HEK293 (cell line): Measurements from ENCODE around the gene PCBP4.
A peak's percentile ranks its signal among the peaks of the same experiment; 100 is the strongest.

Experiments used
- CTCF ChIA-PET: fragments of 350-600 bp; formaldehyde crosslinking; extraction: SDS; loops from one replicate; lab custom pipeline; 2021; ENCODE audit warnings: antibody characterized with exemption; lab: Yijun Ruan, JAX
- POLR2A ChIA-PET: fragments of 300-600 bp; formaldehyde crosslinking; extraction: SDS; loops from one replicate; lab custom pipeline; 2020; ENCODE audit warnings: antibody characterized with exemption, inconsistent platforms; lab: Yijun Ruan, JAX
- H3K27ac ChIP-seq: fragments of 200-500 bp; sonication (Bioruptor generic); 2 replicates; pipeline ENCODE4 v1.5.1; 2014; ENCODE audit warnings: low read depth, low read length, control low read depth, inconsistent platforms; ENCODE audit errors: extremely low read depth
- H3K36me3 ChIP-seq, 2 experiments: fragments of 200-500 bp in 1 of 2; sonication (Bioruptor generic) in 1 of 2; 1 replicate in 1 of 2; 2 replicates in 1 of 2; pipeline ENCODE4 v1.5.1; 2014 to 2017; ENCODE audit warnings: inconsistent platforms in 2 of 2, low read length in 2 of 2; ENCODE audit not compliant: control insufficient read depth in 2 of 2, insufficient read depth in 1 of 2
- H3K4me1 ChIP-seq: fragments of 200-500 bp; sonication (Bioruptor generic); 2 replicates; pipeline ENCODE4 v1.5.1; 2014; ENCODE audit warnings: mild to moderate bottlenecking, low read length, inconsistent platforms; ENCODE audit not compliant: control insufficient read depth, insufficient read depth
- H3K4me3 ChIP-seq: 2 replicates; pipeline ENCODE4 v1.5.1; 2011; ENCODE audit warnings: low read depth, mild to moderate bottlenecking, control low read depth, low read length, moderate library complexity
- H3K9me3 ChIP-seq: fragments of 200-500 bp; sonication (Bioruptor generic); 2 replicates; pipeline ENCODE4 v1.5.1; 2014; ENCODE audit warnings: low read depth, low read length, inconsistent platforms; ENCODE audit not compliant: control insufficient read depth, insufficient read depth
- KLF8 ChIP-seq: fragments of 450-650 bp; formaldehyde crosslinking; IDR thresholded peaks from 2 replicates; pipeline ENCODE4 v1.5.1; 2016; ENCODE audit warnings: missing biosample characterization, missing genetic modification characterization
- SP7 ChIP-seq: fragments of 450-650 bp; formaldehyde crosslinking; IDR thresholded peaks from 2 replicates; pipeline ENCODE4 v1.5.1; 2016; ENCODE audit warnings: missing biosample characterization, missing genetic modification characterization
- ZBTB10 ChIP-seq: fragments of 450-650 bp; formaldehyde crosslinking; IDR thresholded peaks from 2 replicates; pipeline ENCODE4 v1.5.1; 2016; ENCODE audit warnings: missing biosample characterization, missing genetic modification characterization
- ZBTB17 ChIP-seq: fragments of 450-650 bp; formaldehyde crosslinking; IDR thresholded peaks from 2 replicates; pipeline ENCODE4 v1.5.1; 2016; ENCODE audit warnings: missing biosample characterization, missing genetic modification characterization
- ZBTB20 ChIP-seq: fragments of 450-650 bp; formaldehyde crosslinking; IDR thresholded peaks from 2 replicates; pipeline ENCODE4 v1.5.1; 2016; ENCODE audit warnings: missing biosample characterization, missing genetic modification characterization
- ZBTB44 ChIP-seq: fragments of 450-650 bp; IDR thresholded peaks from 2 replicates; pipeline ENCODE4 v1.5.1; 2018; ENCODE audit warnings: missing biosample characterization, mild to moderate bottlenecking, missing genetic modification characterization
- ZEB2 ChIP-seq: fragments of 450-650 bp; formaldehyde crosslinking; IDR thresholded peaks from 2 replicates; pipeline ENCODE4 v1.5.1; 2016; ENCODE audit warnings: missing biosample characterization, missing genetic modification characterization
- ZFHX2 ChIP-seq: fragments of 450-650 bp; formaldehyde crosslinking; conservative IDR thresholded peaks from 2 replicates; pipeline ENCODE4 v1.5.1; 2016; ENCODE audit warnings: missing biosample characterization, missing genetic modification characterization
- ZIC2 ChIP-seq: fragments of 450-650 bp; formaldehyde crosslinking; IDR thresholded peaks from 2 replicates; pipeline ENCODE4 v1.5.1; 2016; ENCODE audit warnings: missing biosample characterization, missing genetic modification characterization
- ZNF132 ChIP-seq: fragments of 450-650 bp; formaldehyde crosslinking; IDR thresholded peaks from 2 replicates; pipeline ENCODE4 v1.5.1; 2017; ENCODE audit warnings: missing biosample characterization, missing genetic modification characterization, borderline replicate concordance
- ZNF155 ChIP-seq: fragments of 450-650 bp; formaldehyde crosslinking; IDR thresholded peaks from 2 replicates; pipeline ENCODE4 v1.5.1; 2016; ENCODE audit warnings: missing biosample characterization, missing genetic modification characterization
- ZNF184 ChIP-seq: fragments of 450-650 bp; IDR thresholded peaks from 2 replicates; pipeline ENCODE4 v1.5.1; 2018; ENCODE audit warnings: missing biosample characterization, mild to moderate bottlenecking, missing genetic modification characterization
- ZNF266 ChIP-seq: fragments of 450-650 bp; formaldehyde crosslinking; IDR thresholded peaks from 2 replicates; pipeline ENCODE4 v1.5.1; 2016; ENCODE audit warnings: missing biosample characterization, missing genetic modification characterization, low read depth
- ZNF274 ChIP-seq, 2 experiments: fragments of 200-500 bp in 1 of 2; fragments of 450-650 bp in 1 of 2; sonication (Bioruptor generic) in 1 of 2; formaldehyde crosslinking in 1 of 2; IDR thresholded peaks; 2 replicates each; pipeline versions ENCODE4 v1.5.1 to v1.6.1; 2014 to 2016; ENCODE audit warnings: borderline replicate concordance in 1 of 2, inconsistent platforms in 1 of 2, low read length in 1 of 2, missing biosample characterization in 1 of 2, missing genetic modification characterization in 1 of 2
- ZNF335 ChIP-seq: fragments of 450-650 bp; formaldehyde crosslinking; conservative IDR thresholded peaks from 2 replicates; pipeline ENCODE4 v1.5.1; 2016; ENCODE audit warnings: missing biosample characterization, missing genetic modification characterization
- ZNF362 ChIP-seq: fragments of 450-650 bp; formaldehyde crosslinking; IDR thresholded peaks from 2 replicates; pipeline ENCODE4 v1.5.1; 2016; ENCODE audit warnings: missing biosample characterization, missing genetic modification characterization
- ZNF398 ChIP-seq: fragments of 450-650 bp; formaldehyde crosslinking; IDR thresholded peaks from 2 replicates; pipeline ENCODE4 v1.5.1; 2017; ENCODE audit warnings: missing biosample characterization, missing genetic modification characterization
- ZNF48 ChIP-seq: fragments of 450-650 bp; formaldehyde crosslinking; IDR thresholded peaks from 2 replicates; pipeline ENCODE4 v1.5.1; 2016; ENCODE audit warnings: missing biosample characterization, missing genetic modification characterization
- ZNF521 ChIP-seq: fragments of 450-650 bp; formaldehyde crosslinking; IDR thresholded peaks from 2 replicates; pipeline ENCODE4 v1.5.1; 2017; ENCODE audit warnings: missing biosample characterization, mild to moderate bottlenecking, missing genetic modification characterization
- ZNF621 ChIP-seq: fragments of 450-650 bp; formaldehyde crosslinking; IDR thresholded peaks from 2 replicates; pipeline ENCODE4 v1.5.1; 2017; ENCODE audit warnings: missing biosample characterization, missing genetic modification characterization
- ZNF660 ChIP-seq: fragments of 450-650 bp; IDR thresholded peaks from 2 replicates; pipeline ENCODE4 v1.5.1; 2018; ENCODE audit warnings: missing biosample characterization, mild to moderate bottlenecking, missing genetic modification characterization
- ZNF670 ChIP-seq: fragments of 450-650 bp; formaldehyde crosslinking; IDR thresholded peaks from 2 replicates; pipeline ENCODE4 v1.5.1; 2016; ENCODE audit warnings: missing biosample characterization, missing genetic modification characterization, low read depth
- ZNF692 ChIP-seq: fragments of 450-650 bp; formaldehyde crosslinking; IDR thresholded peaks from 2 replicates; pipeline ENCODE4 v1.5.1; 2016; ENCODE audit warnings: missing biosample characterization, missing genetic modification characterization
- ZSCAN16 ChIP-seq: fragments of 450-650 bp; formaldehyde crosslinking; IDR thresholded peaks from 2 replicates; pipeline ENCODE4 v1.5.1; 2016; ENCODE audit warnings: missing biosample characterization, missing genetic modification characterization

The PCBP4 gene

GRCh38 chr3:51968883-51969678, 1.8 kb upstream of the PCBP4 start (continued):
- no peak for TF ChIP-seq ZNF274 (IDR thresholded peaks at IDR 0.05; ENCODE audit: low read length)
- no peak for TF ChIP-seq ZNF274 (tag by site-specific recombination; IDR thresholded peaks at IDR 0.05; ENCODE audit: borderline replicate concordance)
- TF ChIP-seq ZNF266: no peak
- TF ChIP-seq KLF8 (tag by site-specific recombination): no peak
- TF ChIP-seq ZIC2 (tag by site-specific recombination): no peak
- no peak for TF ChIP-seq SP7 (tag by site-specific recombination)
- TF ChIP-seq ZSCAN16 (tag by site-specific recombination): no peak
- no peak for TF ChIP-seq ZEB2 (tag by site-specific recombination)
- TF ChIP-seq ZNF660 (tag by site-specific recombination): no peak
- no peak for TF ChIP-seq ZBTB44 (tag by site-specific recombination)
- no peak for TF ChIP-seq ZNF621
- no peak for TF ChIP-seq ZNF670 (tag by site-specific recombination)

GRCh38 chr3:51968170-51968775, 1.0 kb upstream of the PCBP4 start:
- H3K4me1 ChIP-seq: 0 out of 2 replicates have a peak, but pooled peaks cover 2% of the 10 kb centered on the region
- no peaks in the 10 kb centered on the region for H3K9me3 ChIP-seq
- peaks cover 0 to 7% of the 10 kb centered on the region in 2 experiments; a peak in 1 of 3 replicates for H3K36me3 ChIP-seq
- H3K4me3 ChIP-seq: peak overlapping the region; percentile 57
- CTCF ChIA-PET: interaction anchor here (0.7 to 1.4 kb wide), 2 partner anchors 27 to 208 kb away, joined by 3 to 9 read pairs; partner anchors contain the start of gene RRP9
- POLR2A ChIA-PET: interaction anchor here (1.8 kb wide), 1 partner anchor 15 kb away, joined by 8 read pairs; the partner anchor contains the start of gene ACY1
- H3K27ac ChIP-seq: no peak overlapping the region; the same call in 1 of the 2 replicates
- TF ChIP-seq ZBTB10 (tag by site-specific recombination) (0 out of 2 replicates have a peak, but pooled peaks have one; percentile 0), ZNF398 (tag by site-specific recombination) (peak; percentile 89), ZBTB17 (tag by site-specific recombination) (no peak), ZBTB20 (tag by site-specific recombination) (peak; percentile 14; the same call in 1 of the 2 replicates), ZNF692 (tag by site-specific recombination) (0 out of 2 replicates have a peak, but pooled peaks have one; percentile 51), ZNF132 (no peak), ZNF362 (no peak), ZNF48 (tag by site-specific recombination) (no peak), ZNF521 (tag by site-specific recombination) (no peak), ZNF184 (no peak), ZNF155 (tag by site-specific recombination) (no peak), ZNF335 (peak; percentile 6; the same call in 1 of the 2 replicates), ZFHX2 (tag by site-specific recombination) (peak; percentile 65)
